Measurements from ENCODE around the gene AKIP1.
A peak's percentile ranks its signal among the peaks of the same experiment; 100 is the strongest.

AKIP1 gene

GRCh38 chr11:8941341-8942103 is 30.5 kb downstream of the AKIP1 start:
- H3K27ac ChIP-seq: no peak overlapping the region
- TF ChIP-seq, protein P1, sequence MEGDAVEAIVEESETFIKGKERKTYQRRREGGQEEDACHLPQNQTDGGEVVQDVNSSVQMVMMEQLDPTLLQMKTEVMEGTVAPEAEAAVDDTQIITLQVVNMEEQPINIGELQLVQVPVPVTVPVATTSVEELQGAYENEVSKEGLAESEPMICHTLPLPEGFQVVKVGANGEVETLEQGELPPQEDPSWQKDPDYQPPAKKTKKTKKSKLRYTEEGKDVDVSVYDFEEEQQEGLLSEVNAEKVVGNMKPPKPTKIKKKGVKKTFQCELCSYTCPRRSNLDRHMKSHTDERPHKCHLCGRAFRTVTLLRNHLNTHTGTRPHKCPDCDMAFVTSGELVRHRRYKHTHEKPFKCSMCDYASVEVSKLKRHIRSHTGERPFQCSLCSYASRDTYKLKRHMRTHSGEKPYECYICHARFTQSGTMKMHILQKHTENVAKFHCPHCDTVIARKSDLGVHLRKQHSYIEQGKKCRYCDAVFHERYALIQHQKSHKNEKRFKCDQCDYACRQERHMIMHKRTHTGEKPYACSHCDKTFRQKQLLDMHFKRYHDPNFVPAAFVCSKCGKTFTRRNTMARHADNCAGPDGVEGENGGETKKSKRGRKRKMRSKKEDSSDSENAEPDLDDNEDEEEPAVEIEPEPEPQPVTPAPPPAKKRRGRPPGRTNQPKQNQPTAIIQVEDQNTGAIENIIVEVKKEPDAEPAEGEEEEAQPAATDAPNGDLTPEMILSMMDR (IDR thresholded peaks at IDR 0.05): no peak
- H3K4me3 ChIP-seq: no peak overlapping the region
- DNase-seq (ENCODE audit: low spot score): no peak

GRCh38 chr11:8942518-8943066 is 31.6 kb downstream of the AKIP1 start, which contains the start of gene ASCL3:
Gene ASCL3, minus strand, starts transcription at chr11:8943016. Its CDS starts 4,855 bp downstream, at chr11:8938161.
- no peak within 1 kb of the TSS for H3K27ac ChIP-seq
- H3K4me3 ChIP-seq: no peak within 1 kb of the TSS
- DNase-seq (ENCODE audit: low spot score): no peak
- TF ChIP-seq, protein P1 (IDR thresholded peaks at IDR 0.05): no peak

- H3K27ac ChIP-seq: no peak overlapping the region
- no peak overlapping the region for H3K4me3 ChIP-seq
- DNase-seq (ENCODE audit: low spot score): no peak
- TF ChIP-seq, protein P1 (IDR thresholded peaks at IDR 0.05): no peak
Measured at GRCh38 chr11:8947230-8947943, 36.4 kb downstream of the AKIP1 start.

GRCh38 chr11:8948886-8949285 is 37.9 kb downstream of the AKIP1 start:
- H3K27ac ChIP-seq: no peak overlapping the region
- H3K4me3 ChIP-seq: no peak overlapping the region
- TF ChIP-seq, protein P1 (IDR thresholded peaks at IDR 0.05): no peak
- no peak for DNase-seq (ENCODE audit: low spot score)

DNA sequence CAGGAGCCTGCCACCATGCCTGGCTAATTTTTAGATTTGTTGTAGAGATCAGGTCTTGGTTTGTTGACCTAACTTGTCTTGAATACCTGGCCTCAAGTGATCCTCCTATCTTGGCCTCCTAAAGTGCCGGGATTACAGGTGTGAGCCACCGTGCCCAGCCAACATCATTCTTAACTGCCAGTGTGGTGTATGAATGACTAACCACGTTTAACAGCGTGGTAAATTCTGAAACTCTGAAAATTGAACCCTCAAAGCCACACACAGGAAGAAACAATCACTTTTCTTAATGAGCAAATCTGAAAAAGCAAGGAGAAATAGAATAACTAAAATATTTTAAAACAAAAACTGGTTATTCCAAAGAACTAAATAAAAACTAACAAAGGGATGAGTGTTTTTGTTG is 45.9 kb downstream of the AKIP1 start:
- DNase-seq (ENCODE audit: low spot score): no peak
- TF ChIP-seq, protein P1 (IDR thresholded peaks at IDR 0.05): no peak
- no peak overlapping the region for H3K27ac ChIP-seq
- H3K4me3 ChIP-seq: no peak overlapping the region

DNA sequence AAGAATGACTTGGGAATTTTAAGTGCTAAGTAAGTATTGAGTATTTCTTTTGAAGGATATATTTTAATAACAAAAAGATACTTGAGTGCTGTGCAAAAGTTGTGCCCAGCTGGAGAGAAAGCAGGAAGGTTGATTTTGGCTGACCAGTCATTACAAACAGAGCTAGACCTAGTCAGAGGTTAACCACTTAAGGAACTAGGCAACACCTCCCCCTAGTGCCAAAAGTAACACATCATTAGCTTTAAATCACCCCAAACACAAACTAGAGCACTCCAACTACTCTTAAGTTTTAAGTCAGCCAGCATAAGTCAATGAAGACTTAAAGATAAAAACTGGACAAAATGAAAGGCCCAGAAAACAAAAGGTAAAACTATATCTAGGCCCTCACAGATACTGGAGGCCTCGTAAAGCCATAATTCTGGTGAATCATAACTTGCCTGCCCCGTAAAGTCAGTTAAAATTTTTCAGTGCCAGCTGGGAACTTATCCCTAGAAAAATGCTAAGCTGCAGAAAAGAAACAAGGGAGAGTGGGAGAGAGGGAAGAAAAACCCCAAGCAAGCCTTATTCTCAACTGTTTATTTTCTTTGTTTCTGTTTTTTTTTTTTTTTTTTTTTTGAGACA is 48.7 kb downstream of the AKIP1 start:
- TF ChIP-seq, protein P1 (IDR thresholded peaks at IDR 0.05): no peak
- no peak overlapping the region for H3K4me3 ChIP-seq
- H3K27ac ChIP-seq: peak overlapping the region; percentile 35 to 70
- DNase-seq (ENCODE audit: low spot score): no peak
